Brain pericyte (primary cell): Measurements from ENCODE around the gene GPHA2.
"Not testable (repeated sequence)": the region's sequence is repeated elsewhere in the genome, so short reads cannot be mapped to it uniquely, and the experiment has no call there.

Source experiments
- DNase-seq: peaks from one replicate; pipeline ENCODE4 v3.0.0-alpha.2; 2012; ENCODE audit warnings: low read depth, low spot score

Gene GPHA2

GRCh38 chr11:64935359-64936081, at the start of gene GPHA2:
TSS of gene GPHA2 (minus strand) at chr11:64935893. CDS start at chr11:64935460, 433 bp downstream.
- DNase-seq = no peak

- not testable (repeated sequence) for DNase-seq
Observed at GRCh38 chr11:64983339-64983738, 47.6 kb upstream of the GPHA2 start.

DNA sequence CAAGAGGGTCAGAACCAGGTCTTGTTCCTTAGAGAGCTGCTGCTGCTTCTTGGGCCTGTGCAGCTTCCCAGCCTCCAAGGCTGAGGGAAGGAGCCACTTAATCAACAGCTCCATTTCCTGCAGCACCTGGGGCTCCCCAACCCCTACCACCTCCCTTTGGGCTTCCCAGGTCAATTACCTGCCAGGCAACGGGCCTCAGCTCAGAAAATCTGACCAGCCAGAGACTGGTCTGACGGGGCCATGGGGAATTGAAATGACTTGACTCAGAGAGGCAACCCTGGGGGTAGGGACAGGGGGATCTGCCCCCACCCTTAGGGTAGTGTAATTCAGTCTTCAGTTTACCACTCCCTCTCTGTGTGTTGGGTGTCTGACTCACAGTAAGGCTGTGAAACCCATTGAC, 41.0 kb upstream of the GPHA2 start:
- DNase-seq = no peak

DNA sequence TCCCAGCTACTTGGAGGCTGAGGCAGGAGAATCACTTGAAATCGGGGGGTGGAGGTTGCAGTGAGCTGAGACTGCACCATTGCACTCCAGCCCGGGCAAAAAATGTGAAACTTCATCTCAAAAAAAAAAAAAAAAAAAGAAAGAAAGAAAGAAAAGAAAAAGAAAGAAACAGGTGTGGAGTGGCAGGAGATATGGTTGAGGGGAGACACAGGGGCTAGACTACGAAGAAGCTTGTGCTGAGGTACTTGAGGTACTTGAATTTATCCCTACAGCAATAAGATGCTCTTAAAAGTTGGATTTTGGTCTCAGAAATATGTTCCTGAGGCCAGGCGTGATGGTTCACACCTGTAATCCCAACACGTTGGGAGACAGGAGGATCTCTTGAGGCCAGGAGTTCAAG, 38.4 kb upstream of the GPHA2 start:
- DNase-seq = no peak

GRCh38 chr11:64971421-64972233, 35.9 kb upstream of the GPHA2 start, which contains the start of gene MAJIN:
TSS of gene MAJIN (minus strand) at chr11:64972108. CDS start at chr11:64959405, 12,703 bp downstream.
- peak; percentile 30 for DNase-seq

DNA sequence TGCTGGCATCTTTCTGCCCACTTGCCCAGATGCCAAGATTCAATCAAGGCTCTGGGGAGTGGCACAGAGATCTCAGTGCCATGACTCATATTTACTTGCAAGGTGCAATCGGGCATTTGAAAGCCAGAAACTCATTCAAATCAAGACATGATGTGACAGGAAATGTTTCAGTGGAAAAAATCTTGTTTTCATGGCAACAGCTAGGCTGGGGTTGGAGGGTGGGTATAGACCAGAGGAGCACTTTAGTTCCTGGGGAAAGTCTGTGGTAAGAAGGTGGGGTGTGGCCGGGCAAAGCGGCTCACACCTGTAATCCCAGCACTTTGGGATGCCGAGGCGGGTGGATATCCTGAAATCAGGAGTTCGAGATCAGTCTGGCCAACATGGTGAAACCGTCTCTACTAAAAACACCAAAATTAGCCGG, 35.0 kb upstream of the GPHA2 start:
- DNase-seq = no peak

DNA sequence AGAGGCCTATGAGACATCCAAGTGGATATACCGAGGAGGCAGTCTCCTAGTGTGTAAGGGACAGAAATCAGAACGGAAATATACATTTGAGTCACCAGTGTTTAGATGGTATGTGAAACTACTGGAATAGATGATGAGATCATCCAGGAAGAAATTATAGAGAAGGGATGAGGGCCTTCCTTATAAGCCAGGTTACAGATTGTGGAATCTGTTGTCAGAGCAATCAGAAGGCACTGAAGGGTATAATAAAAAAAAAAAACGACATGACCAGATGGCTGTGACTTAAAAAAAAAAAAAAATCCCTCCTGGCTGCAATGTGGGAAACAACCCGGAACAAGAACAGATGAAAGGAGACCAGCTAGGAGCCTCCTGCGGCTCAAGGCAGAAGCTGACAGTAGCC, 33.5 kb upstream of the GPHA2 start:
- DNase-seq = no peak

DNA sequence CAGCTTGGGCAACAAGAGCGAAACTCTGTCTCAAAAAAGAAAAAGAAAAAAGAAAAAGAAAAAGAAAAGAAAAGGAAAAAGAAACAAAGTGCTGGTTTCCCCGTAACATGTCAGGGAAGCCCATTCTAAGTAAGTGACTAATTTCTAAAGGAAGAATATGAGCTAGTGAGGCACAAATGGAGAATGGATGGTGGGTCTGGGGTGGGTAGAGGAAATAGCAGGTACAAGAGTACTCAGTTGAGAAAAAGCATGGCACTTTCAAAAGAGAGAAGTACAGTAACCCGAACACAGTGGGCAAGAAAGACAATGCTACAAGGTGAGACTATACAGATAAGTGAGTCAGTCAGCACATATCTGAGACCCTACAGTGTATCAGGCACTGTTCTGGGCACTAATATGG, 31.7 kb upstream of the GPHA2 start:
- no peak for DNase-seq

DNA sequence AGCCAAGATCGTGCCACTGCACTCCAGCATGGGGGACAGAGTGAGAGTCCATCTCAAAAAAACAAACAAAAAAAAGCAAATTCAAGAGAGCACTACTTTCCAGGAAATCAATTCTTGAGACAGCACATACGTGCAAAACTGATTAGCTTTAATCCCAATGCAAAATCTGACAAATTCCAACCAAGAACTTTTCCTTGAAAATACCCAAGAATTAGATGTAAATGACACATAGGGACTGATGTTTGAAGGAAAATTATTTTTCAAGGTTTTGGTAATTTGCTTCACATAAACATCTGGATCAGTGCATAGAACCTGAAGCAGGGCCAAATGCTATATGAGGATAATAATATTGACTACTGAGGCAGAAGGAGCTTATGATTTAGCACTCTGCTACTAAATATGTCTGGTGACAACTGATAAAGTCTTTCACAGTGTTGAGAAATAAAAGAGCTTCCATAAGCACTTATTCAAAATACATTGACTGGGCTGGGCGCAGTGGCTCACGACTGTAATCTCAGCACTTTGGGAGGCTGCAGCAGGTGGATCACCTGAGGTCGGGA, 27.5 kb upstream of the GPHA2 start:
- DNase-seq = no peak

DNA sequence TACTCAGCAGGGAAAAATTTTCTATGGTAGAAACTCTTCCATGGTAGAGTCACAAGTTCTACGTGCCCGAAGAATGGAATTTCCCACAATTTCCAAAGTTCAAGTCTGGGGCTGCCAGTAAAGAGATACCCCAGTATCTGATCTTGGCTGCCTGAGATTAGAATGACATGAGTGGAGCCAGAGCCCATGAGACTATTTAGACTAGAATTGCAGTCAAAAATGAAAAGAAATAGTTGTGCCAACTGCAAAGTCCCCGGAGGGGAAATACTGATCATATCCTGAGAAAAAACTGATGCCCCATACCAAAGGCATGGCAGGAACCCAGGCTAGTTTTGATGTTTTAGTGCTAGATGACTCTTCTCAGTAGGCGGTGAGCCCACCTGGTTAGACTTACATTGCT, 25.0 kb upstream of the GPHA2 start:
- no peak for DNase-seq

DNA sequence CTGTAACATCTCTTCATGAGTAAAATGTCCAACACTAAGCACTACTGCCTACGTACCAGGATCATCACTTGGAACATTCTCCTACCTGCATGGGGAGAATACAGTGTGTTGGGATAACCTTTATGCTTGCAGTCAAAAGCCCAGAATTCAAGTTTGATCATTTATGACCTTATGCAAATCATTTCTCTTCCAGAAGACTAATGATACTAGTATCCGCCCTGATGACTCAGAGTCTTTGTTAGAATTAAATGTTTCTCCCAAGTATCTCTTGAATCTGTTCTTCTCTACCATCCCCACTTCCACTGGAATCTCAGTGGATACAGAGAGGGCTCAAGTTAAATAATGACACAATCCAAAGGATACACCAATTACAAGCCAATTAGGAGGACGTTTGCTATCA, 23.8 kb upstream of the GPHA2 start:
- no peak for DNase-seq

DNA sequence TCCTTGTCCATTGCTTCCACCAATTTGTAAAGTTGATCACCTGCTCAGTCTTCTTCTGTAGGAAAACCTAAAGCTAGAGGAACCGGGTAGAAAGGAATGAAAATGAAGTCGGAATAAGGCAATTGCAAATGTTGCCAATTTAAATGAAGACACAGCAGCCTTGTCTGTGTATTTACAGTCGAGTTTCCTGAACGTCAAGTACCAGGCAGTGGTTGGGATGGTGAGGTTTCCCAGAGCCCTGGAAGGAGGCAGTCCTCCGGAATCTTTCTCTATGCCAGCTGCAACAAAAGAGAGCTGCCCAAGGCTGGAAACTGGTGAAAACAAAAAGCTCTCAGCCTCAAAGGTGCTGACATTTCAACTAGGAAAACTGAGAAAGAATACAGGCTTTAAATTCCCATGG, 18.5 kb upstream of the GPHA2 start:
- no peak for DNase-seq

- no peak for DNase-seq
Observed at GRCh38 chr11:64951529-64951928, 15.8 kb upstream of the GPHA2 start.

DNA sequence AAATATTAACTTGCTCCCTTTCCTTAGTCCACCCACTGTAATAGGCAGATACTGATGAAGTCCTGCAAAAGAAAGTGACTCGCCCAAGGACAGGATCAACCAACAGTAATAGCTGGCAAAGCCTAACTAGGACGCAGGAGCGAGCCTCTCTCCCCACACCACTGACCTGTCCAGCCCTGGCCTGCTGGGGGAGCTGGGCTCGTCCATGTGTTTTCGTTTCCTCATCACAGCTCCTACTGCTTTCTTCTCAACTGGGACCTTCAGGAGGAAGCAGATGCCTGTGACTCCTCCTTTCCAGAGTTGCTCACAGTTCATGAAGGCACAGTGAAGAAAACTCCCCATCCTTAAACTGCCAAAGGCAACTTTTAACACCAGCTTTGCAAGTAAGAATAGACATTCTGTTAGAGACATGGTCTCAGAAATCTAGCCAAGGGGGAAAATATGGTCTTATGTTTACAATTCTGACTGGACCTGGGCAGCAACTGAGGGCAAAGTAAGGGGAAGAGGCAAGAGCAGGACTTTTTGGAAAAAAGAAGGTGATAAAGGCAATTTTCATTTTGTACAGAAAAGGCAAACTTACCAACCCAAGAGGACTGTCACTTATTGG, 11.6 kb upstream of the GPHA2 start:
- no peak for DNase-seq

- DNase-seq = no peak
Observed at GRCh38 chr11:64936539-64936938, 846 bp upstream of the GPHA2 start.

- DNase-seq = no peak
Observed at GRCh38 chr11:64934682-64935358, 873 bp downstream of the GPHA2 start.

DNA sequence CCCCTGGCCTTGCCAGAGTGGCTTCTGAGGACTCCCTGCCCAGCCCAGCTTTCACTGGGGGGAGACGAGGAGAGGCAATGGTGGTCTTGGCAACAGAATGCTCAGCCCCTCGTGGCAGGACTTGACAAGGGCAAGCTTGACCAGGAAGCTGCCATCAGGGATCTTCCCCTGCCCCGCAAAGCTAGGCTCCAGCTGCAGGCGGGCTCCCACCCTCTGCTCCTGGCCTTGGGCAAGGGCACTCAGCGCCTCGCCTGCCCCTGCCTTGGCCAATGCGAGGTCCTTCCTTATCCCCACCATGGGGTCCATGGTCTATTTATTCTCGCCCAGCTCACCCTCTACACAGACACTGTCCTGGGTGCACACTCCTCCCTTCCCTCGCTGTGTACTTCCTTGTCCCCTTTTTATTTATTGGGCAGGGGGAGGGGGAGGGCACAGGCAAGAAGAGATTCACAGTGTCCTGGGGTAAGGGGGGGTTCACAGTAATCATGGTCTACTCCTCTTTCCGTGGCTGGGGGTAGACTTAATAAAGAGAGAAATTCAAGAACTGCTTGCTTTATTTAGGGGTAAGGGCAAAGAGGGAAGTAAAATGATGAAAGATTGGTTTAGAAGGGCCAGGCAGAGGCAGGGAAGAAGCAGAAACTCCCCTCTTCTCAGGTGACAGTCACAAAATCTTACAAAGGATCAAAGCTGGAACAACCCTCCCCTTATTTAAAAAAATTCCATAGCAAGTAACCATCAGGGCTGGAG, 1.6 kb downstream of the GPHA2 start:
- no peak for DNase-seq

DNA sequence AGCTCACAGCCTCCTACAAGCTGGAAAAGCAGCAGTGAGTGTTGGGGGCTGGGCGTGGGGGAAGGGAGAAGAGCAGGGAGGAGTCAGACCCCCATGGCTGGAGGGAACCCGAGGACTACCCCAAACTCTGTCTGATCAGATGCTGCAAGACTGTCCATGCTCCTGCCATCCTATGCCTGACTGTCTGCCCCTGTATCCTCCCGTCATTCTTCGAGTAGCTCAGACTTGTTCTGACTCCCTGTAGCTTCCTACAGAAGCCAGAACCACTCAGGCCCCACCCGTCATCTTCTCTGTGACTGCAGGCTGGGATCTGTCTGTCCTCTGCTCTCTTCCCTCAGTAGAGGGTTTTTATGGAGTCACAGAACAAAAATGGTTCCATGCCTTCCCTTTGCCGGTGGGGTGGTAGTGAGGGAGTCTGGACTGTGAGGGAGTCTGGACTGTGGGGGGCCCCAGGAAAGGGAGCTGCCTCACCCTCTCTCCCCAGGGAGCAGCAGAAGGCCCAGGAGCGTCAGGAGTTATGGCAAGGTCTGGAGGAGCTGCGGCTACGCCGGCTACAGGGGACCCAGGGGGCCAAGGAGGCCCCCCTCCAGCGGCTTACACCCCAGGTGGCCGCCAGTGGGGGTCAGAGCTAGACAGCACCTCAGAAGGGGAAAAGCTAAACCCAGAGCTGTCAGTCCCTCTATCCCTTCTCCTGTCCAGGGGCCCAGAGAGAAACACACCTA, 2.3 kb downstream of the GPHA2 start:
- no peak for DNase-seq

GRCh38 chr11:64932324-64932723, 3.4 kb downstream of the GPHA2 start:
- DNase-seq = no peak

GRCh38 chr11:64931290-64931689, 4.4 kb downstream of the GPHA2 start:
- no peak for DNase-seq
